HEK293T (cell line): ENCODE results near the gene LARGE2.

ENCODE experiments used
- CTCF ChIA-PET: fragments of 350-600 bp; formaldehyde crosslinking; extraction: SDS; loops from one replicate; lab custom pipeline; 2021; ENCODE audit warnings: antibody characterized with exemption, inconsistent platforms; lab: Yijun Ruan, JAX
- POLR2A ChIA-PET: fragments of 350-600 bp; formaldehyde crosslinking; extraction: SDS; loops from one replicate; lab custom pipeline; 2020; ENCODE audit warnings: antibody characterized with exemption, inconsistent platforms; lab: Yijun Ruan, JAX
- DNase-seq: peaks from one replicate; pipeline ENCODE4 v3.0.0; 2012; ENCODE audit warnings: mixed read lengths; ENCODE audit errors: extremely low spot score
- ARNT ChIP-seq: fragments of 450-650 bp; IDR thresholded peaks from 2 replicates; pipeline ENCODE4 v1.6.1; 2017; ENCODE audit warnings: mild to moderate bottlenecking
- BHLHE40 ChIP-seq: fragments of 450-650 bp; IDR thresholded peaks from 2 replicates; pipeline ENCODE4 v1.6.1; 2016; ENCODE audit warnings: mild to moderate bottlenecking, moderate library complexity, borderline replicate concordance
- CTBP1 ChIP-seq: fragments of 450-650 bp; IDR thresholded peaks from 2 replicates; pipeline ENCODE4 v1.6.1; 2016; ENCODE audit warnings: borderline replicate concordance
- ELF4 ChIP-seq: fragments of 450-650 bp; IDR thresholded peaks from 2 replicates; pipeline ENCODE4 v1.6.1; 2017; ENCODE audit warnings: antibody characterized with exemption
- FOXA1 ChIP-seq: fragments of 450-650 bp; IDR thresholded peaks from 2 replicates; pipeline ENCODE4 v1.6.1; 2016; ENCODE audit warnings: mild to moderate bottlenecking
- FOXK2 ChIP-seq: fragments of 450-650 bp; IDR thresholded peaks from 2 replicates; pipeline ENCODE4 v1.6.1; 2016; ENCODE audit warnings: mild to moderate bottlenecking
- FOXM1 ChIP-seq: fragments of 450-650 bp; IDR thresholded peaks from 2 replicates; pipeline ENCODE4 v1.6.1; 2017; ENCODE audit warnings: mild to moderate bottlenecking, borderline replicate concordance
- HDGF ChIP-seq: fragments of 450-650 bp; IDR thresholded peaks from 2 replicates; pipeline ENCODE4 v1.6.1; 2017; ENCODE audit warnings: antibody characterized with exemption, borderline replicate concordance
- L3MBTL2 ChIP-seq: fragments of 450-650 bp; conservative IDR thresholded peaks from 2 replicates; pipeline ENCODE4 v1.6.1; 2016; ENCODE audit warnings: mild to moderate bottlenecking
- LEF1 ChIP-seq: fragments of 450-650 bp; IDR thresholded peaks from 2 replicates; pipeline ENCODE4 v1.6.1; 2017; ENCODE audit warnings: mild to moderate bottlenecking, borderline replicate concordance
- NFRKB ChIP-seq: fragments of 450-650 bp; IDR thresholded peaks from 2 replicates; pipeline ENCODE4 v1.6.1; 2016; ENCODE audit warnings: mild to moderate bottlenecking, moderate library complexity
- PKNOX1 ChIP-seq: fragments of 450-650 bp; IDR thresholded peaks from 2 replicates; pipeline ENCODE4 v1.6.1; 2016
- SP1 ChIP-seq: fragments of 450-650 bp; IDR thresholded peaks from 2 replicates; pipeline ENCODE4 v1.6.1; 2017
- SUZ12 ChIP-seq: fragments of 450-650 bp; IDR thresholded peaks from 2 replicates; pipeline ENCODE4 v1.6.1; 2016; ENCODE audit warnings: mild to moderate bottlenecking
- TARDBP ChIP-seq: fragments of 450-650 bp; IDR thresholded peaks from 2 replicates; pipeline ENCODE4 v1.6.1; 2016
- ZNF384 ChIP-seq: fragments of 450-650 bp; IDR thresholded peaks from 2 replicates; pipeline ENCODE4 v1.6.1; 2016

The LARGE2 gene

GRCh38 chr11:45959851-45960250, 37.4 kb downstream of the LARGE2 start:
- CTCF ChIA-PET, result no interaction called here
- TF ChIP-seq L3MBTL2, result no peak
- no peak for TF ChIP-seq SUZ12
- no peak for TF ChIP-seq PKNOX1
- no peak for TF ChIP-seq FOXK2
- TF ChIP-seq BHLHE40, result no peak
- no peak for TF ChIP-seq ARNT
- TF ChIP-seq FOXM1, result no peak
- TF ChIP-seq ZNF384, result no peak
- no peak for TF ChIP-seq NFRKB
- TF ChIP-seq TARDBP, result no peak
- no peak for TF ChIP-seq ELF4
- no peak for TF ChIP-seq FOXA1
- no peak for TF ChIP-seq HDGF
- no peak for TF ChIP-seq LEF1
- TF ChIP-seq SP1, result no peak
- no peak for TF ChIP-seq CTBP1
- no peak for DNase-seq
- POLR2A ChIA-PET, result no interaction called here

DNA sequence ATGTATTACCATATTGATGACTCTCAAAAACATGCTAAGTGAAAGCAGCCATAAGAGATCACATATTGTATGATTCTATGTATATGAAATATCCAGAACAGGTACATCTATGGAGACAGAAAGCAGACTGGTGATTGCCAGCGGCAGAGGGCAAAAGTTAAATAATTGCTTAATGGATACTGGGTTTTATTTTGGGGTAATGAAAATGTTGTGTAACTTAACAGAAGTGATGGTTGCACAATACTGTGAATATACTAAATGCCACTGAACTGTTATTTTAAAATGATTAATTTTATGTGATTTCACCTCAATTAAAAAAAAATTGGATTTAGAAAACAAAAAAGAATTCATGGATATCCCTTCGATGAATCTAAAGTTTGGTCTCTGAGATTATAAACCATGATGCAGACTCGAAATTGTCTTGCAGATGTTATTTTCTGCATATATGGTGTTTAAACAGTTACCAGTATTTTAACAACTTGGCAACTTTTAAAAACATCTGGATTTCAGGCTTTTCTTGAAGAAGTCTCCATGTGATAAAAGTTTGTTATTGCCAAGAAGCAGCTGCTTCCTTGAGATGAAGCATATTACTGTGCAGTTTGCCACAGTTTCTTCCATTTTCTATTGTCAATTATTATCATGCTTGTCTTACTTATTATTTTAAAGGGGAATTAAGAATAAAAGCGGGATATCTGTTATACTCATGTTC, 38.1 kb downstream of the LARGE2 start:
- DNase-seq, result no peak
- no peak for TF ChIP-seq FOXM1
- TF ChIP-seq PKNOX1, result no peak
- no peak for TF ChIP-seq SP1
- no peak for TF ChIP-seq ZNF384
- ChIA-PET POLR2A (no interaction called here), CTCF (no interaction called here)

GRCh38 chr11:45961751-45962240, 39.3 kb downstream of the LARGE2 start:
- DNase-seq, result no peak
- CTCF ChIA-PET, result no interaction called here
- POLR2A ChIA-PET, result no interaction called here

DNA sequence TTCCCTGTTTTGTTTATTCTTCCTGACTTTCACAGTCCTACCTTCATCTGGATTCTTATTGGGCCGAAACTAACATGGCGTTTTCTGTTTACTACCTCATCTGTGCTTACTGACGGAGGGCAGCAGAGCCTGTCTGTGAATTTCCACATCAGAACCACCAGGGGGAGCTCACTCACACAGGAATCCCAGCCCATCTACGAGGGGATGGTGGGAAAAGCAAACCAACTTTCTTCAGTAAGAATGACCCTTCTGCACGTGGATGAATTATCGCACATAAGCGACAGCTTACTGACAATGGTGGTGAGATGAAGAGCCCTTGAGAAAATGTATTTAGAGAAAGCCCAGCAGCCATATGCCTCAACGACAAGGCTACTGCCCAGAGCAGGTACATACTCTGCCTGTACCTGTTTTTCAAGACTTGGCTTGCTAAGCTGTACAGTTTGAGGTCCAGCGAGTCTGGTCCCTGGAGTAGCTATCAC, 42.5 kb downstream of the LARGE2 start:
- peak; percentile 82 for DNase-seq
- TF ChIP-seq ZNF384 (no peak), ELF4 (no peak), L3MBTL2 (peak; percentile 78)
- ChIA-PET CTCF (interaction anchor here (0.6 to 3.7 kb wide), 19 partner anchors 9 to 343 kb away, joined by 3 to 34 read pairs (median 6); no protein-coding TSS in a partner anchor), POLR2A (interaction anchor here (0.7 to 2.3 kb wide), 6 partner anchors 14 to 278 kb away, joined by 3 to 9 read pairs (median 4); partner anchors contain the start of gene LARGE2)

More at GRCh38 chr11:45961751-45962240, 39.3 kb downstream of the LARGE2 start:
- no peak for TF ChIP-seq FOXA1
- no peak for TF ChIP-seq FOXK2
- TF ChIP-seq ELF4, result no peak
- no peak for TF ChIP-seq TARDBP
- no peak for TF ChIP-seq ARNT
- TF ChIP-seq SUZ12, result no peak
- TF ChIP-seq FOXM1, result no peak
- no peak for TF ChIP-seq BHLHE40
- TF ChIP-seq LEF1, result no peak
- no peak for TF ChIP-seq HDGF
- no peak for TF ChIP-seq SP1
- TF ChIP-seq PKNOX1, result no peak
- no peak for TF ChIP-seq CTBP1
- TF ChIP-seq L3MBTL2, result no peak
- no peak for TF ChIP-seq NFRKB
- no peak for TF ChIP-seq ZNF384

DNA sequence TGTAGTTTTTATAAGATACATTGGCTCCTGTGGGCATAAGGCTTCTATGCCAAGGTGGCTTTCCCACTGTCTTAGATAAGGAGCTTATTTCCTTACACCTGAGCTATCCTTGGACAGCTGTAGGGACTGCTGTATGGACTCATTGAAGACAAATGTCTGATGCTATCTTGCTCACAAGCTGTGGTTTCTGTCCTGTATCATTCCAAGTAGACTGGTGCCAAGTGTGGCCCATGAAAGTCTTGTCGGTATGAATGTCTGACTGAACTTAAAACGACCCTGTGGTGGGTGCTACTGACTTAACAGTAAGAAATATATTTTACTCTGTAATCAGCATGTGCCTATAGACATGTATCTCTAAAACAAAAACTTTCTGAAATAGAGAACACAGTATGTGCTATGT, 45.0 kb downstream of the LARGE2 start:
- ChIA-PET POLR2A (no interaction called here), CTCF (interaction anchor here (0.6 to 3.7 kb wide), 2 partner anchors 39 to 150 kb away, joined by 3 to 34 read pairs; no protein-coding TSS in a partner anchor)
- no peak for DNase-seq
- TF ChIP-seq HDGF (no peak), TARDBP (no peak), LEF1 (no peak), CTBP1 (no peak)

DNA sequence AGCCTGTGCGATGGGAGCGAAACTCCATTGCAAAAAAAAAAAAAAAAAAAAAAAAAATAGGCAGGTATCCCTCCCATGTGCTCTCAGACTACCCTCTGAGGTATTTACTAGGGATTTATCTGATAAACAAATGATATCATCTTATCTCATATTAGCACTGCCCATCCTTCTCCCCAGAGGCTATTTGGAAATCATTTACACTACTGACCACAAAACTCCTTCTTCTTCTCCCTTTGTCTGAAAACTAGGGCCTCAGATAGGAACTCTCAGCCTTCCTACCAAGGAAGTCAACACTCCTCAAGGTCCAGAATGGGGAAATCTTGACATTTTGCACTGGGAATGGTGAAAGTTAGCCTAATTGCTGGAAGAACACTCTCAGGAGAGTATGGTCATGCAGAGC, 46.4 kb downstream of the LARGE2 start:
- DNase-seq, result no peak
- ChIA-PET CTCF (no interaction called here), POLR2A (no interaction called here)
- TF ChIP-seq FOXM1 (no peak), PKNOX1 (no peak), TARDBP (no peak), SP1 (no peak), SUZ12 (no peak), CTBP1 (no peak), BHLHE40 (no peak), FOXK2 (no peak), FOXA1 (no peak), LEF1 (no peak), L3MBTL2 (no peak), NFRKB (no peak), ELF4 (no peak), ARNT (no peak)
